ENCODE data around the gene UTP18. TPM values are rescaled to one million over a fixed set of nuclear protein-coding genes. Genes with fewer than 3 reads are reported as not detected.

Gene UTP18
- total and polyA plus RNA-seq, 9 of the 15 experiments (the other 6 are each of a cell fraction or from before 2014, with no cell fraction given), result 31.1 to 99.2 (median 66.7) TPM

GRCh38 chr17:51251010-51251409 is 9.3 kb upstream of the UTP18 start:
- no peaks in the 10 kb centered on the region; a peak in 1 of 5 replicates for H3K4me1 ChIP-seq (replicated peaks in 1 of 2; ENCODE audit: control insufficient read depth in 2 of 2, insufficient read depth in 2 of 2, low read length in 2 of 2)
- no peaks in the 10 kb centered on the region for H4K20me1 ChIP-seq (replicated peaks; ENCODE audit: control insufficient read depth, insufficient read depth, low read length)
- BruUV-seq (replicated peaks), result no TSS peak
- TF ChIP-seq RERE (CRISPR knock-in tag; IDR thresholded peaks at IDR 0.05; ENCODE audit: borderline replicate concordance) (no peak), C11orf30 (IDR thresholded peaks at IDR 0.05; ENCODE audit: low read depth) (peak; percentile 36; the same call in 1 of the 2 replicates), PRMT5 (CRISPR knock-in tag; IDR thresholded peaks at IDR 0.05) (no peak), MYC (IDR thresholded peaks at IDR 0.05; ENCODE audit: low read depth, low read length) (no peak), MYC (CRISPR knock-in tag; IDR thresholded peaks at IDR 0.05; ENCODE audit: borderline replicate concordance, low read depth) (no peak), NFE2 (IDR thresholded peaks at IDR 0.05; ENCODE audit: low read depth) (peak; percentile 31; the same call in 1 of the 2 replicates), POLR2H (tag; IDR thresholded peaks at IDR 0.05; ENCODE audit: low read depth) (0 out of 2 replicates have a peak, but pooled peaks have one; percentile 25), CEBPG (CRISPR knock-in tag; IDR thresholded peaks at IDR 0.05) (no peak), CEBPG (tag; conservative IDR thresholded peaks at IDR 0.05 in 1 of 2, IDR thresholded peaks at IDR 0.05 in 1 of 2) (peak in 1 of 2 experiments; percentile 43; a peak in 1 of 4 replicates), ZNF778 (CRISPR knock-in tag; IDR thresholded peaks at IDR 0.05) (no peak), PRPF4 (IDR thresholded peaks at IDR 0.05; ENCODE audit: insufficient read depth, low read depth, low read length, poor library complexity, severe bottlenecking) (no peak), RAD21 (CRISPR knock-in tag; conservative IDR thresholded peaks at IDR 0.05 in 1 of 2, IDR thresholded peaks at IDR 0.05 in 1 of 2) (no peak), JUN (IDR thresholded peaks at IDR 0.05; ENCODE audit: borderline replicate concordance, low read depth, low read length) (no peak), JUN (CRISPR knock-in tag; IDR thresholded peaks at IDR 0.05; ENCODE audit: borderline replicate concordance) (no peak), SMARCA4 (IDR thresholded peaks at IDR 0.05) (peak; percentile 46; the same call in 1 of the 2 replicates), EP400 (IDR thresholded peaks at IDR 0.05) (peak; percentile 15; the same call in 1 of the 2 replicates), KLF6 (CRISPR knock-in tag; IDR thresholded peaks at IDR 0.05; ENCODE audit: borderline replicate concordance) (no peak)

More at GRCh38 chr17:51251010-51251409, 9.3 kb upstream of the UTP18 start:
- peak overlapping the region; percentile 53; the same call in 2 of the 3 replicates for H3K27ac ChIP-seq (ENCODE audit: extremely low read depth, low read depth, low read length)
- no peak overlapping the region for H3K4me3 ChIP-seq
- no peak overlapping the region for H2AFZ ChIP-seq (ENCODE audit: low read depth, low read length)
- no peaks in the 10 kb centered on the region for H3K27me3 ChIP-seq (ENCODE audit: control insufficient read depth in 2 of 2, insufficient read depth in 2 of 2, low read length in 2 of 2)
- FAIRE-seq (no peak), DNase-seq (ENCODE audit: extremely low read depth in 1 of 4, low spot score in 3 of 4) (no peak), ATAC-seq (no peak)
- H3K9ac ChIP-seq (ENCODE audit: insufficient read depth in 1 of 2, low read depth in 2 of 2, low read length in 2 of 2), result no peak overlapping the region
- intact Hi-C loops (cut with micrococcal nuclease) (no loop called here), in situ Hi-C loops (cut with MboI) (no loop called here)
- no peaks in the 10 kb centered on the region for H3K9me3 ChIP-seq (replicated peaks; ENCODE audit: control insufficient read depth, insufficient read depth, low read depth, low read length)
- POLR2A ChIA-PET, result interaction anchor here (0.6 kb wide), 1 partner anchor 211 kb away, joined by 3 read pairs; no protein-coding TSS in a partner anchor
- no peak overlapping the region for H3K4me2 ChIP-seq (ENCODE audit: insufficient read depth, low read length)
- CTCF ChIA-PET (ENCODE audit: low intra/inter-chr PET ratio), result no interaction called here
- no peaks in the 10 kb centered on the region for H3K9me1 ChIP-seq (ENCODE audit: control insufficient read depth, insufficient read depth, low read length)
- H3K79me2 ChIP-seq (ENCODE audit: control insufficient read depth, insufficient read depth, low read length), result peaks cover 45% of the 10 kb centered on the region
- H3K36me3 ChIP-seq (ENCODE audit: control insufficient read depth, insufficient read depth, low read length), result peaks cover 53% of the 10 kb centered on the region; the same call in 2 of the 3 replicates
